GM19372 (cell line): ENCODE measurements around the gene CFAP20DC.
"Not testable (repeated sequence)": the region's sequence is repeated elsewhere in the genome, so short reads cannot be mapped to it uniquely, and the experiment has no call there.

ENCODE experiments used
- ATAC-seq: cut with Tn5 transposase; IDR thresholded peaks from one replicate; pipeline ENCODE4 v1.9.1; 2021; ENCODE audit warnings: mild to moderate bottlenecking, low read depth, moderate library complexity; ENCODE audit not compliant: unreplicated experiment

CFAP20DC gene

DNA sequence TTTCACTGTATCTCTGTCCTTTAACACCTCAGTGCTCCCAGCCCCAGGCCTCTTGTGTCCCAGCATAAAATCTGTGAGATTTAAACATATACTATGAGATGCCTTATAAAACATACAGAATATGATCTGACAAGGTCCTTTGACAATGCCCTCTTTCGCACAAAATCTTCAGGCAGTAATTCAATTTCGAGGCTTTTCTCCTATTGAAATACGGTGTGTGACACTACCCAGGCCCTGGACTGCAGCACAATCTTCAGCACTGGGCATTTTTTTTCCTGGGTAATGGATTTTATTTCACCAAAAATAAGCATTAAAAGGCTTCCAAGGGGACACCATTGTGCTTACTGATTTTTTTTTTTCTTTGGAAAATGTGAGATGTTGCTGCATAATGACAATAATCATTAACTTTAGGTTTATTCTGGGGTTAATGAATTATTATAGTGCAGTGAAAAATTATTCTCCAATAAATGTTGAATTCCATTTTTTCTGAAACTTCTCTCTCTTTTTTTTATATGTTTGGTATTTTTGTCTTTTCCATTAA is 342.4 kb downstream of the CFAP20DC start:
- ATAC-seq: no peak

GRCh38 chr3:58706395-58707167 is 343.2 kb downstream of the CFAP20DC start:
- ATAC-seq: no peak

DNA sequence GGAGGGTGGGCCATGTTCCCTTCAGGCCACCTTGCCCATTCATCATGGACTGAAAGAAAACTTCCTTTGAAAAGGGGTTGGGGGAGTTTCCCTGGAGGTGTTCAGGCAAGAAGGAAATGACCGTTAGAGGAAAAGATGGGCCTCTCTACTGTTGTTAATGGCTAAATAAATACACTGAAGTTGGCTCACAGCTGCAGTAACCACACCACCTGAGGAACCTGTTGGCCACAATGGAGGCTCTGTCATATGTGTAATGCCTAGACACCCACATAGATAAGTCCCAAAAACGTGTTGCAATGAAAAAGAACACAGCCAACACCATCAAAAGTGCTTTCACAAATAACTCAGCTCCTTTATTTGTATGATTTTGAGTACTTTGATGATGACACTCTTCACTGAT is 345.1 kb downstream of the CFAP20DC start:
- ATAC-seq: no peak

- not testable (repeated sequence) for ATAC-seq
Measured at GRCh38 chr3:58704304-58704703, 345.5 kb downstream of the CFAP20DC start.

DNA sequence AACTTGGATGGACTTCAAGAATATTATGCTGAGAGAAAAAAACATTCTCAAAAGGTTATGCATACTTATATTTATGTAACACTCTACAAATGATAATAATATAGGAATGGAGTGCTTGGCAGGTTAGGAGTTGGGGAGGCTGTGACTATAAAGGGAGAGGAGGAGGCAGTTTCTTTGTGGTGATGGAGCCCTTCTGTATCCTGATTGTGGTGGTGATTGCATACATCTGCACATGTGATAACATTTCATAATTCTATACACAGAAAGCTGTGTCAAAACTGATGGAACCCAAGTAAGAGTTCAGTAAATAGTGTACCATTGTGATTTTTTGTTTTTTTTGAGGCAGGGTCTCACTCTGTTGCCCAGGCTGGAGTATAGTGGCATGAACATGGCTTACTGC is 351.6 kb downstream of the CFAP20DC start:
- no peak for ATAC-seq

GRCh38 chr3:58697561-58697960 is 352.3 kb downstream of the CFAP20DC start:
- ATAC-seq: no peak

DNA sequence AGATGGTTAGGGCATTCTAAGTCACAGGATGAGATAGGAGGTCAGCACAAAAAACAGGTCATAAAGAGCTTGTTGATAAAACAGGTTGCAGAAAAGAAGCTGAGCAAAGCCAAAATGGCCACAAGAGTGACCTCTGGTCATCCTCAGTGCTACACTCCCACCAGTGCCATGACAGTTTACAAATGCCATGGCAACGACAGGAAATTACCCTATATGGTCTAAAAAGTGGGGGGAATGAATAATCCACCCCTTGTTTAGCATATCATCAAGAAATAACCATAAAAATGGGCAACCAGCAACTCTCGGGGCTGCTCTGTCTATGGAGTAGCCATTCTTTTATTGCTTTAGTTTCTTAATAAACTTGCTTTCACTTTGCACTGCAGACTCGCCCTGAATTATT is 353.0 kb downstream of the CFAP20DC start:
- ATAC-seq: not testable (repeated sequence)

DNA sequence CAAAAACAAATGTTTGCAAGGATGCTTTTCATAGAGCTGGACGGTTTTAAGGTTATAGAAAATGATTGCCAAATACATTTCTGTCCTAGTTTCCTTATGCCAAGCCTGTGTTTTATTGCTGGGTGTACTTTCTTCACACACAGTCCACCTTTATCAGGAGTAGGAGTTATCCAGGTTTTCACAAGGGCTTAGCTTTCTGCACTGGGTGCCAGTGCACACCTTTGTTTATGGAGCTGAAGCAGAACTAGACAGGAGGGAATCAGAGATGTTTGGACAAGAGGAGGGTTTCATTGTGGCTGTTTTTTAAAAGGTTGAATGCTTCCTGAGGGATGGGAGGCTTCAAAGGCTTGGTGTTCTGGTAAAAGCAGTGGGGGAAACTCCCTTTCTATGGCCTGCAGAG is 353.7 kb downstream of the CFAP20DC start:
- ATAC-seq: no peak

DNA sequence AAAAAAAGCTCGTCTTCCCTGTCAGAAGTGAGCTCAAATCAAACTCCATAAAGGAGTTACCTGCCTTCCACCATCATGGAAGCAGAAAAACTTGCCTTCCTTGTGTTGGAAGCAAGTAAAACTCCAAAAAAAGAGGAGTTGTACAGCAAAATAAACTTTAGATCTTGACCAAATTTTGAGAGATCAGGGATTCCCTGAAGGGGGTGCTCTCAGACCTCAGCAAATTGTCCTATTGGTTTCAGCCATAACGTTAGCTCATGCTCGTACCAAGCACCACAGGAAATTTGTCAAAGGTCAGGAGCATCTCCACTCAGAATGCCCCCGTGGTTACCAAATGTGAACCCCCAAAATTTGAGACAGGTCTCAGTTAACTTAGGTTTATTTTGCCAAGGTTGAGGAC is 354.5 kb downstream of the CFAP20DC start:
- not testable (repeated sequence) for ATAC-seq

DNA sequence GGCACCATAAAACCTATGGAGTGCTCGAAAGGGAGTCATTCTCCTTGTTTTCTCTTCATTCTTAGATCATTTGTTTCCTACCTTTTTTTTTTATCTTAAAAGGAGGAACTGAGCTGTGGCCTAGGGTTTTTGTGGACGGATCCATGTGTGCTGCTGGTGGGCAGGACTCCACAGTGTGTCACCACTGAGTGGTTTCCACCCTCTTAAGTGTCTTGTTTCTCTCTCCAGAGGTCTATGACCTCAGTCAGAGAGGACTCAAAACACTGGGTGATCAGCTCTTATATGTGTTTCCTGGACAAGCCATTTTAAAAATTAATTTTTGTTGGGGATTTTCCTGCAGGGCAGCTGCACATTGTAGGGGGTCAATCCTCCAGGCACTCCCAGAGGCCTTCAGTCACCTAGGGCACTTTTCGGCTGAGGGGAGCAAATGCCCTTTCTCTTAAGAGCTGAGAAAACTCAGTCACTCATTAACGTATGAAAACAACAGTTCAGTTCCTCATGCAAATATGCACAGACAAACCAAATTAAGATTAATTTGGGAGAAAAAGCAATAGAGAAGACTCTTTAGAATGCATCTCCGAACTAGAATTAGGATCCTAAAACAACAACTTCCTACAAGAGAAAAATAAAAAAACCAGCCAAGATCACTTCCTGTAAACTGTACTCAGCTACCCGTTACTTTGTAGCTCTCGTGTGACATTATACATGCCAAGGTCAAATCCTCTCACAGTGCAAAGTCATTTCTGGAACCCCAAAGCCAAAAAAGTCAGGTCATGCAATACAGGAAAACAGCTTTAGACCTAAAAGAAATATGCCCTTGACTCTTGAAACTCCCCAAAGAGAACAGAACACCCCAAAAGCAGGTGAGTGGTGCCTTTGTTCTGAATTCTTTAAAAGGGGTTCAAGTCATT is 355.6 kb downstream of the CFAP20DC start:
- peak; percentile 62 for ATAC-seq

DNA sequence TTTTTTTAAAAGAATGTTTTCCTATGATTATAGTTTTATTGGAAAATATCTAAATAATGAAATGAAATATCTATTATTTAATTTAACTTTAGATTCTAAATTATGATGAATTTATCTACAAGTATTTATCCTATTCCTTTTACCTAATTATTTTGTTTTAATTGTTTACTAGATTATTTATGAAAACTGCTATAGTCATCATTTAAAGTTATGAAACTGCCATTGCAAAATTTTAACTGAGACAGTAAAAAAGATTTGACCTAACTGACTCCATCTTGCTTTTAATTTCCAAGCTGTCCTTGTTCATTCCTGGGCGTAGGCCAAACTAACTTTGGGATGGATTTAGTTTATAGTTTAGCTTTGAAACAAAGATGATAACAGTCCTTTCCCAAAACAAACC is 357.3 kb downstream of the CFAP20DC start:
- no peak for ATAC-seq
